MM.1S (cell line): ENCODE measurements around the gene MAN2A2.

Source experiments
- EZH2 ChIP-seq: fragments of 300-600 bp; sonication (generic); optimal IDR thresholded peaks from 2 replicates; pipeline ENCODE3; 2017; ENCODE audit warnings: low read depth, mild to moderate bottlenecking, antibody characterized with exemption, low read length, mixed read lengths
- EZH2phosphoT487 ChIP-seq: fragments of 300-600 bp; sonication (generic); IDR thresholded peaks from 2 replicates; pipeline ENCODE4 v1.6.1; 2018; ENCODE audit warnings: antibody characterized with exemption, low read length
- TF ChIP-seq, protein P1 (sequence below): fragments of 300-600 bp; sonication (generic); IDR thresholded peaks from 2 replicates; pipeline ENCODE4 v1.5.1; 2016; ENCODE audit warnings: antibody characterized with exemption, low read length, mixed read lengths

DNA sequence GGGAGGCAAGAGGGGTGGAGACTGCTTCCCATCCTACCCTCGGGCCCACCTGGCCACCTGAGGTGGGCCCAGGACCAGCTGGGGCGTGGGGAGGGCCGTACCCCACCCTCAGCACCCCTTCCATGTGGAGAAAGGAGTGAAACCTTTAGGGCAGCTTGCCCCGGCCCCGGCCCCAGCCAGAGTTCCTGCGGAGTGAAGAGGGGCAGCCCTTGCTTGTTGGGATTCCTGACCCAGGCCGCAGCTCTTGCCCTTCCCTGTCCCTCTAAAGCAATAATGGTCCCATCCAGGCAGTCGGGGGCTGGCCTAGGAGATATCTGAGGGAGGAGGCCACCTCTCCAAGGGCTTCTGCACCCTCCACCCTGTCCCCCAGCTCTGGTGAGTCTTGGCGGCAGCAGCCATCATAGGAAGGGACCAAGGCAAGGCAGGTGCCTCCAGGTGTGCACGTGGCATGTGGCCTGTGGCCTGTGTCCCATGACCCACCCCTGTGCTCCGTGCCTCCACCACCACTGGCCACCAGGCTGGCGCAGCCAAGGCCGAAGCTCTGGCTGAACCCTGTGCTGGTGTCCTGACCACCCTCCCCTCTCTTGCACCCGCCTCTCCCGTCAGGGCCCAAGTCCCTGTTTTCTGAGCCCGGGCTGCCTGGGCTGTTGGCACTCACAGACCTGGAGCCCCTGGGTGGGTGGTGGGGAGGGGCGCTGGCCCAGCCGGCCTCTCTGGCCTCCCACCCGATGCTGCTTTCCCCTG is 21.0 kb upstream of the MAN2A2 start:
- no peak for TF ChIP-seq EZH2phosphoT487
- TF ChIP-seq, protein P1, sequence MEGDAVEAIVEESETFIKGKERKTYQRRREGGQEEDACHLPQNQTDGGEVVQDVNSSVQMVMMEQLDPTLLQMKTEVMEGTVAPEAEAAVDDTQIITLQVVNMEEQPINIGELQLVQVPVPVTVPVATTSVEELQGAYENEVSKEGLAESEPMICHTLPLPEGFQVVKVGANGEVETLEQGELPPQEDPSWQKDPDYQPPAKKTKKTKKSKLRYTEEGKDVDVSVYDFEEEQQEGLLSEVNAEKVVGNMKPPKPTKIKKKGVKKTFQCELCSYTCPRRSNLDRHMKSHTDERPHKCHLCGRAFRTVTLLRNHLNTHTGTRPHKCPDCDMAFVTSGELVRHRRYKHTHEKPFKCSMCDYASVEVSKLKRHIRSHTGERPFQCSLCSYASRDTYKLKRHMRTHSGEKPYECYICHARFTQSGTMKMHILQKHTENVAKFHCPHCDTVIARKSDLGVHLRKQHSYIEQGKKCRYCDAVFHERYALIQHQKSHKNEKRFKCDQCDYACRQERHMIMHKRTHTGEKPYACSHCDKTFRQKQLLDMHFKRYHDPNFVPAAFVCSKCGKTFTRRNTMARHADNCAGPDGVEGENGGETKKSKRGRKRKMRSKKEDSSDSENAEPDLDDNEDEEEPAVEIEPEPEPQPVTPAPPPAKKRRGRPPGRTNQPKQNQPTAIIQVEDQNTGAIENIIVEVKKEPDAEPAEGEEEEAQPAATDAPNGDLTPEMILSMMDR = no peak
- TF ChIP-seq EZH2 = no peak
